Esophagus muscularis mucosa (tissue), 4 donors: ENCODE results near the gene MTCH1.

Experiments
- EP300 ChIP-seq: sonication (generic); formaldehyde crosslinking; IDR thresholded peaks from one replicate; pipeline ENCODE4 v1.6.1; 2017; ENCODE audit warnings: antibody characterized with exemption
- POLR2A ChIP-seq: fragments of 450-650 bp; IDR thresholded peaks from one replicate; pipeline ENCODE4 v1.6.1; 2017; ENCODE audit warnings: antibody characterized with exemption, moderate library complexity, mild to moderate bottlenecking, low read depth
- POLR2AphosphoS5 ChIP-seq, 2 donors: sonication (generic); formaldehyde crosslinking; IDR thresholded peaks; one replicate each; pipeline ENCODE4 v1.6.1; 2017; ENCODE audit warnings: antibody characterized with exemption in 2 of 2
- TF ChIP-seq, protein P1 (sequence below), 3 experiments: fragments of 200-600 bp in 2 of 3; fragments of 450-650 bp in 1 of 3; sonication (generic) in 2 of 3; IDR thresholded peaks; one replicate each; pipeline ENCODE4 v1.5.1; 2017 to 2019; ENCODE audit warnings: antibody characterized with exemption in 3 of 3, mild to moderate bottlenecking in 2 of 3, moderate library complexity in 1 of 3

DNA sequence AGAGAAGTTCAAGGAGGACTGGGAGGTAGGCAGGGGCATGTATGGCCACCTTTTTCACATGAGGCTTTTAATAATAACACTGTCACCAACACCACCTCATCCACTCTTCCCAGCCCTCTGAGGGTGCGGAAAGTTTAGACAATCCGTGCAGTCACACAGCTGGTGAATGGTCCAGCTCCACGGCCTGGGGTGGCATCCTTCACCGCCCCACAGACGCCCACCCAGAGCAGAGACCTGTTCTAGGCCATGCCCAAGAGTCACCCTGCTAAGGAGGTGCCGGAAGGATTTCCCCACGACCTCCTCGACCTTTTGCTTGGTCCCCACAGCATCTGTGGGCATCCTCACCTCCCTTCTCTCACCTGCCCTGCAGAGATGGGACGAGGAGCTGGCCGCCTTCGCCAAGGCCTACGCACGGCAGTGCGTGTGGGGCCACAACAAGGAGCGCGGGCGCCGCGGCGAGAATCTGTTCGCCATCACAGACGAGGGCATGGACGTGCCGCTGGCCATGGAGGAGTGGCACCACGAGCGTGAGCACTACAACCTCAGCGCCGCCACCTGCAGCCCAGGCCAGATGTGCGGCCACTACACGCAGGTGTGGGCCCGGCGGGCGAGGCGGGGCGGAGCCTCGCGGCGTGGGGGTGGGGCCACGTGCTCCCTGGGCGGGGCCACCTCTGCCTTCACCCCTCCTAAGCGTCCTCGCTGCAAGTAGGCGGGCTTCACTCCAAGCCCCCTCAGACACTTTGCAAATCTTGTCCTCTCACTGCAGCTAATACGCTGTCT lies 27.0 kb downstream of the MTCH1 start:
- TF ChIP-seq POLR2A (no peak), POLR2AphosphoS5 (IDR thresholded peaks at IDR 0.05) (no peak), EP300 (no peak)
- TF ChIP-seq, protein P1, sequence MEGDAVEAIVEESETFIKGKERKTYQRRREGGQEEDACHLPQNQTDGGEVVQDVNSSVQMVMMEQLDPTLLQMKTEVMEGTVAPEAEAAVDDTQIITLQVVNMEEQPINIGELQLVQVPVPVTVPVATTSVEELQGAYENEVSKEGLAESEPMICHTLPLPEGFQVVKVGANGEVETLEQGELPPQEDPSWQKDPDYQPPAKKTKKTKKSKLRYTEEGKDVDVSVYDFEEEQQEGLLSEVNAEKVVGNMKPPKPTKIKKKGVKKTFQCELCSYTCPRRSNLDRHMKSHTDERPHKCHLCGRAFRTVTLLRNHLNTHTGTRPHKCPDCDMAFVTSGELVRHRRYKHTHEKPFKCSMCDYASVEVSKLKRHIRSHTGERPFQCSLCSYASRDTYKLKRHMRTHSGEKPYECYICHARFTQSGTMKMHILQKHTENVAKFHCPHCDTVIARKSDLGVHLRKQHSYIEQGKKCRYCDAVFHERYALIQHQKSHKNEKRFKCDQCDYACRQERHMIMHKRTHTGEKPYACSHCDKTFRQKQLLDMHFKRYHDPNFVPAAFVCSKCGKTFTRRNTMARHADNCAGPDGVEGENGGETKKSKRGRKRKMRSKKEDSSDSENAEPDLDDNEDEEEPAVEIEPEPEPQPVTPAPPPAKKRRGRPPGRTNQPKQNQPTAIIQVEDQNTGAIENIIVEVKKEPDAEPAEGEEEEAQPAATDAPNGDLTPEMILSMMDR (IDR thresholded peaks at IDR 0.05), result no peak
